Measurements from ENCODE around the gene UBXN6. TPM values are rescaled to one million over a fixed set of nuclear protein-coding genes. Genes with fewer than 3 reads are reported as not detected.

UBXN6 gene
- total RNA-seq, 1 experiment from 2014 or later = 76.5 TPM

DNA sequence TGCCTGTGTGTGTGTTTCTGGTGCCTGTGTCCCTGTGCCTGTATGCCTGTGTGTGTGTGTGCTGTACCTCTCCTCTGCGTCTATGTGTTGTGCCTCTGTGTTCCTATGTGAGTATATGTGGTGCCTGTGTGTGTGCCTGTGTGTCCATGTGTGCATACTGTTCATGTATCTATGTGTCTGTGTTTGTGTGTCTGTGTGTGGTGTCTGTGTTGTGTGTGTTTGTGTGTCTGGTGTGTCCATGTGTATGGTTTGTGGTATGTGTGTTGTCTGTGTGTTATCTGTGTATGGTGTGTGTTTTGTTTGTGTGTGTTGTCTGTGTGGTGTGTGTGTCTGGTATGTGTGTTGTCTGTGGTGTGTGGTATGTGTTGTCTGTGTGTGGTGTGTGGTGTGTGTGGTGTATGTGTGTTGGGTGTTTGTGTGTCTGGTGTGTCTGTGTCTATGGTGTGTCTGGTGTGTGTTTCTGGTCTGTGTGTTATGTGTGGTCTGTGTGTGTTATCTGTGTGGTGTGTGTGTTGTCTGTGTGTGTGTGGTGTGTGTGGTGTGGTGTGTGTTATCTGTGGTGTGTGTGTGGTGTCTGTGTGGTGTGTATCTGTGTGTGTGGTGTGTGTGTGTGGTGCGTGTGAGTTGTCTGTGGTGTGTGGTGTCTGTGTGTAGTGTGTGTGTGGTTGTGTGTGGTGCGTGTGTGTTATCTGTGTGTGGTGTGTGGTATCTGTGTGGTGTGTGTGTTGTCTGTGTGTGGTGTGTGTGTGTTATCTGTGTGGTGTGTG is 34.9 kb upstream of the UBXN6 start:
- no peak overlapping the region for H3K4me2 ChIP-seq (ENCODE audit: low read length)
- H3K9me2 ChIP-seq (ENCODE audit: insufficient read depth) = no peaks in the 10 kb centered on the region
- ATAC-seq (no peak), DNase-seq (ENCODE audit: low read depth, low spot score) (no peak)
- peak overlapping the region; percentile 19; the same call in 1 of the 2 replicates for H3K27ac ChIP-seq (ENCODE audit: low read depth, low read length)
- no peaks in the 10 kb centered on the region for H3K27me3 ChIP-seq (ENCODE audit: insufficient read depth, low read length)
- peaks cover 0 to 3% of the 10 kb centered on the region in 2 experiments; a peak in 2 of 4 replicates for H3K4me1 ChIP-seq (ENCODE audit: control insufficient read depth in 1 of 2, insufficient read depth in 2 of 2, low read length in 2 of 2)
- intact Hi-C loops (cut with micrococcal nuclease) = no loop called here
- no peak overlapping the region for H3K9ac ChIP-seq (ENCODE audit: low read length)
- TF ChIP-seq JUND (IDR thresholded peaks at IDR 0.05) (no peak), YY1 (IDR thresholded peaks at IDR 0.05; ENCODE audit: extremely low read depth, insufficient replicate concordance, low read depth, low read length) (no peak), EGR1 (IDR thresholded peaks at IDR 0.05; ENCODE audit: low read depth) (no peak), ZNF274 (IDR thresholded peaks at IDR 0.05; ENCODE audit: low read depth, low read length) (no peak), POLR2AphosphoS5 (IDR thresholded peaks at IDR 0.05; ENCODE audit: low read depth, low read length) (no peak), POLR2A (IDR thresholded peaks at IDR 0.05; ENCODE audit: borderline replicate concordance, extremely low read depth, insufficient read depth, insufficient read length) (no peak), SIN3A (IDR thresholded peaks at IDR 0.05; ENCODE audit: low read depth) (no peak), FOSL1 (IDR thresholded peaks at IDR 0.05; ENCODE audit: low read depth) (no peak), TCF7L2 (IDR thresholded peaks at IDR 0.05; ENCODE audit: borderline replicate concordance, extremely low read depth, insufficient read depth, insufficient read length) (no peak), ZFX (IDR thresholded peaks at IDR 0.05) (no peak), CEBPB (IDR thresholded peaks at IDR 0.05; ENCODE audit: low read depth) (no peak), RAD21 (IDR thresholded peaks at IDR 0.05; ENCODE audit: low read depth) (no peak), SP1 (IDR thresholded peaks at IDR 0.05; ENCODE audit: low read depth) (no peak), EZH2phosphoT487 (IDR thresholded peaks at IDR 0.05; ENCODE audit: borderline replicate concordance) (no peak)
- TF ChIP-seq, protein P1, sequence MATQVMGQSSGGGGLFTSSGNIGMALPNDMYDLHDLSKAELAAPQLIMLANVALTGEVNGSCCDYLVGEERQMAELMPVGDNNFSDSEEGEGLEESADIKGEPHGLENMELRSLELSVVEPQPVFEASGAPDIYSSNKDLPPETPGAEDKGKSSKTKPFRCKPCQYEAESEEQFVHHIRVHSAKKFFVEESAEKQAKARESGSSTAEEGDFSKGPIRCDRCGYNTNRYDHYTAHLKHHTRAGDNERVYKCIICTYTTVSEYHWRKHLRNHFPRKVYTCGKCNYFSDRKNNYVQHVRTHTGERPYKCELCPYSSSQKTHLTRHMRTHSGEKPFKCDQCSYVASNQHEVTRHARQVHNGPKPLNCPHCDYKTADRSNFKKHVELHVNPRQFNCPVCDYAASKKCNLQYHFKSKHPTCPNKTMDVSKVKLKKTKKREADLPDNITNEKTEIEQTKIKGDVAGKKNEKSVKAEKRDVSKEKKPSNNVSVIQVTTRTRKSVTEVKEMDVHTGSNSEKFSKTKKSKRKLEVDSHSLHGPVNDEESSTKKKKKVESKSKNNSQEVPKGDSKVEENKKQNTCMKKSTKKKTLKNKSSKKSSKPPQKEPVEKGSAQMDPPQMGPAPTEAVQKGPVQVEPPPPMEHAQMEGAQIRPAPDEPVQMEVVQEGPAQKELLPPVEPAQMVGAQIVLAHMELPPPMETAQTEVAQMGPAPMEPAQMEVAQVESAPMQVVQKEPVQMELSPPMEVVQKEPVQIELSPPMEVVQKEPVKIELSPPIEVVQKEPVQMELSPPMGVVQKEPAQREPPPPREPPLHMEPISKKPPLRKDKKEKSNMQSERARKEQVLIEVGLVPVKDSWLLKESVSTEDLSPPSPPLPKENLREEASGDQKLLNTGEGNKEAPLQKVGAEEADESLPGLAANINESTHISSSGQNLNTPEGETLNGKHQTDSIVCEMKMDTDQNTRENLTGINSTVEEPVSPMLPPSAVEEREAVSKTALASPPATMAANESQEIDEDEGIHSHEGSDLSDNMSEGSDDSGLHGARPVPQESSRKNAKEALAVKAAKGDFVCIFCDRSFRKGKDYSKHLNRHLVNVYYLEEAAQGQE (IDR thresholded peaks at IDR 0.05; ENCODE audit: low read depth) = no peak
- TF ChIP-seq, protein P2, sequence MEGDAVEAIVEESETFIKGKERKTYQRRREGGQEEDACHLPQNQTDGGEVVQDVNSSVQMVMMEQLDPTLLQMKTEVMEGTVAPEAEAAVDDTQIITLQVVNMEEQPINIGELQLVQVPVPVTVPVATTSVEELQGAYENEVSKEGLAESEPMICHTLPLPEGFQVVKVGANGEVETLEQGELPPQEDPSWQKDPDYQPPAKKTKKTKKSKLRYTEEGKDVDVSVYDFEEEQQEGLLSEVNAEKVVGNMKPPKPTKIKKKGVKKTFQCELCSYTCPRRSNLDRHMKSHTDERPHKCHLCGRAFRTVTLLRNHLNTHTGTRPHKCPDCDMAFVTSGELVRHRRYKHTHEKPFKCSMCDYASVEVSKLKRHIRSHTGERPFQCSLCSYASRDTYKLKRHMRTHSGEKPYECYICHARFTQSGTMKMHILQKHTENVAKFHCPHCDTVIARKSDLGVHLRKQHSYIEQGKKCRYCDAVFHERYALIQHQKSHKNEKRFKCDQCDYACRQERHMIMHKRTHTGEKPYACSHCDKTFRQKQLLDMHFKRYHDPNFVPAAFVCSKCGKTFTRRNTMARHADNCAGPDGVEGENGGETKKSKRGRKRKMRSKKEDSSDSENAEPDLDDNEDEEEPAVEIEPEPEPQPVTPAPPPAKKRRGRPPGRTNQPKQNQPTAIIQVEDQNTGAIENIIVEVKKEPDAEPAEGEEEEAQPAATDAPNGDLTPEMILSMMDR (IDR thresholded peaks at IDR 0.05 in 2 of 3, conservative IDR thresholded peaks at IDR 0.05 in 1 of 3; ENCODE audit: borderline replicate concordance in 1 of 3, insufficient read depth in 1 of 3, low read depth in 2 of 3, low read length in 2 of 3) = no peak
- TF ChIP-seq, protein P3, sequence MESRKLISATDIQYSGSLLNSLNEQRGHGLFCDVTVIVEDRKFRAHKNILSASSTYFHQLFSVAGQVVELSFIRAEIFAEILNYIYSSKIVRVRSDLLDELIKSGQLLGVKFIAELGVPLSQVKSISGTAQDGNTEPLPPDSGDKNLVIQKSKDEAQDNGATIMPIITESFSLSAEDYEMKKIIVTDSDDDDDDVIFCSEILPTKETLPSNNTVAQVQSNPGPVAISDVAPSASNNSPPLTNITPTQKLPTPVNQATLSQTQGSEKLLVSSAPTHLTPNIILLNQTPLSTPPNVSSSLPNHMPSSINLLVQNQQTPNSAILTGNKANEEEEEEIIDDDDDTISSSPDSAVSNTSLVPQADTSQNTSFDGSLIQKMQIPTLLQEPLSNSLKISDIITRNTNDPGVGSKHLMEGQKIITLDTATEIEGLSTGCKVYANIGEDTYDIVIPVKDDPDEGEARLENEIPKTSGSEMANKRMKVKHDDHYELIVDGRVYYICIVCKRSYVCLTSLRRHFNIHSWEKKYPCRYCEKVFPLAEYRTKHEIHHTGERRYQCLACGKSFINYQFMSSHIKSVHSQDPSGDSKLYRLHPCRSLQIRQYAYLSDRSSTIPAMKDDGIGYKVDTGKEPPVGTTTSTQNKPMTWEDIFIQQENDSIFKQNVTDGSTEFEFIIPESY (IDR thresholded peaks at IDR 0.05; ENCODE audit: extremely low read depth, insufficient replicate concordance, low read length) = no peak
- H3K4me3 ChIP-seq (replicated peaks in 1 of 2; ENCODE audit: low read depth in 1 of 2, low read length in 2 of 2) = no peak overlapping the region
- H2AFZ ChIP-seq (ENCODE audit: low read depth, low read length, poor library complexity, severe bottlenecking) = no peak overlapping the region
- CTCF ChIA-PET = no interaction called here
- POLR2A ChIA-PET = no interaction called here
- peaks cover 0 to 4% of the 10 kb centered on the region in 2 experiments; a peak in 1 of 4 replicates for H3K9me3 ChIP-seq (ENCODE audit: control insufficient read depth in 1 of 2, insufficient read depth in 1 of 2, low read depth in 1 of 2, low read length in 2 of 2)
- no peaks in the 10 kb centered on the region for H3K79me2 ChIP-seq (ENCODE audit: insufficient read depth, low read length)
- H3K36me3 ChIP-seq (ENCODE audit: control insufficient read depth in 1 of 2, insufficient read depth in 2 of 2, low read length in 2 of 2) = peaks cover 6 to 32% of the 10 kb centered on the region in 2 experiments; a peak in 3 of 4 replicates
- no TSS peak for BruUV-seq (replicated peaks)
- RAD21 ChIA-PET (ENCODE audit: low non-redundant PET in 1 of 2, low total read pairs in 2 of 2, uncharacterized antibody in 2 of 2, unreplicated experiment in 2 of 2) = no interaction called here
- H4K20me1 ChIP-seq (ENCODE audit: insufficient read depth) = no peaks in the 10 kb centered on the region
